Stimulated activated CD8-positive, alpha-beta memory T cell treated with anti-CD3 and anti-CD28 coated beads, Interleukin-7, amount 100 ng/mL, for 48 hours (primary cell): Measurements from ENCODE around the gene PROSER2.

Experiments
- DNase-seq, 2 donors: peaks; one replicate each; pipeline ENCODE4 v3.0.0-alpha.2; 2020; ENCODE audit warnings: low read depth in 1 of 2; ENCODE audit errors: extremely low read depth in 1 of 2

PROSER2 gene

DNA sequence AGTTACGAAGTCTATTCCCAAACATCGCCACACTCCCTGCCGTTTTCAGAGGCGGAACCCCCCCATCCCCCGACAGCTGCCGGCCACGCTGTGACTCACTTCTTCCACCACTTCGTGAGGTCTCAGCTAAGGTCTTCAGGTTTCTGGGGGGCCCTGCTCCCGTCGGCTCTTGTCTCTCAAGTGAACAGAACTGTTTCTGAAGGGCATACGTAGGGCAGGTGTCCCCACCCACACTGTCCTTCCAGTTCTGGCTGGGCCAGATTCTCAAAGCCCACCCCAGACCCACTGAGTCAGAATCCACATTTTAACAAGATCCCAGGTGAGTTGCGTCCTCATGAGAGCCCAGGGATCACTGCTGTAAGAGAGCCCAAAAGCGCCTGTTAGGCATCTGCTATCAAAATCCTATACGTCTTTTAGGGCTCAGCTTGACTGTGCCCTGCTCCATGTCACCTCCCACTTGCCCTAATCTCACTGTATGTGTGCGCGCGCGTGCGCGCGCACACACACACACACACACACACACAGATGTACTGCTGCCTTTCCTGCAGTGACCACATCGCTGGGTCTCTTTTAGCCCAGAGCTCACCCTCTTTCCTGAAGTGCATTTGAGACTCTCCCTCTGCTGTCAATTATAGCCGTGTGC lies 78.8 kb downstream of the PROSER2 start:
- no peak for DNase-seq

GRCh38 chr10:11902646-11903045 lies 79.5 kb downstream of the PROSER2 start:
- DNase-seq = no peak

GRCh38 chr10:11906714-11907113 lies 83.6 kb downstream of the PROSER2 start:
- no peak for DNase-seq

- DNase-seq = no peak
These were observed 84.8 kb downstream of the PROSER2 start for GRCh38 chr10:11907914-11908313.

DNA sequence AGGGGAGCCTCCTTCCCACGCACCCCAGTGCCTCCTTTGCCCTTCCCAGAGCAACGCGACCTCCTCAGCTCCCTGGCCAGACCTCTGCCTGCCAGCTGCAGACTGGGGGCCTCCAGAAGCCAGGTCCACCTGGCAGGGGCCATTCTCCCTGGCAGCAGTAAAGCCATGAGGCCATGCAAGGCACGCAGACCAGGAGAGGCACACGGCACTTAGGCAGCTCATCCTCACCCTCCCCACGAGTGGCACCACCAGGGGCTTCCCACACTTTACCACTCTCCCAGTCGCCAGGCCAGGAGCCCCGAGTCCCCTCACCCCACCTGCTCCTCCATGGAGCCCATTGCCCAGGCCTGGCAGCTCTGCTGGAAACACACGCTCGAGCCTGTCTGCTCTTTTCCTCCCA lies 85.4 kb downstream of the PROSER2 start:
- DNase-seq = no peak

DNA sequence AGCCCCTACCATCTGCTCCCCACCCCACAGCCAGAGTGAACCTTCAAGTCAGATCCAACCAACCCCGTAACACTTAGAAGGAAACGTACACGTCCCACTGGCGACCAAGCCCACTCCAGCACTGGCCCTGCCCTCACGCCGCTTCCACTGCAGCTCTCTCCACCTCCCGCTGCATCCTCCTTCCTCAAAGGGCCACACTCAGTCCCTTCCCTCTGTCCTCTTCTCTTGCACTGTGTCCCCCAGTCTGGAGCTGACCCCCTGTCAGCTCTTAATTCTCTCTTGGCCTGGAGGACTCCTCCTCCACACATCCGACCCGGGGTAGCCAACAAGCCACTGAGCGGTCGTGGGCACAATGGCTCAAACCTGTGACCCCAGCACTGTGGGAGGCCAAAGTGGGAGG lies 85.8 kb downstream of the PROSER2 start:
- no peak for DNase-seq

GRCh38 chr10:11909618-11910017 lies 86.5 kb downstream of the PROSER2 start:
- no peak for DNase-seq

GRCh38 chr10:11910102-11910501 lies 86.9 kb downstream of the PROSER2 start:
- no peak for DNase-seq

- DNase-seq = no peak
These were observed 90.0 kb downstream of the PROSER2 start for GRCh38 chr10:11913079-11913641.

- DNase-seq = no peak
These were observed 95.2 kb downstream of the PROSER2 start for GRCh38 chr10:11918384-11918783.

DNA sequence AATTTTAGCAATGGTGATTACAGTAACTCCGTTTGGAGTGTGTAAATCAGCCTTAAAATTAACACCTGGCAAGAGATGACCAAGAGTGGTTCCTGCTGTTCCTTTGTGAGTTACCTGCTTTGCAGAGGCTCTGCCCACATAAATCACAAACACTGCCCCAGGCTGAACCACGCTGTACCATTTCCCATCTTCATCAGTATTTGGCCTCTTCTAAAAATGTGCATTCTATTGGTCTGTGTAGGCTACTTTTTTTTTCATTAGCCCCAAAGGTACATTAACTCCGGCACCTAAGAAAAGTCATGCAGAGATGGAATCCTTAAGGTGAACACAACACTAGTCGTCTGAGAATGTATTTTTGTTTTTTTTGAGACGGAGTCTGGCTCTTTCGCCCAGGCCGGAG lies 96.1 kb downstream of the PROSER2 start:
- DNase-seq = no peak
